K562 (cell line): ENCODE results near the gene ACAP3. TPM values are rescaled to one million over a fixed set of nuclear protein-coding genes. Genes with fewer than 3 reads are reported as not detected.

Experiments
- ATF3 ChIP-seq, 2 experiments: fragments of 450-650 bp in 1 of 2; sonication (generic) in 1 of 2; formaldehyde crosslinking in 1 of 2; IDR thresholded peaks in 1 of 2; conservative IDR thresholded peaks in 1 of 2; 2 replicates each; pipeline versions ENCODE4 v1.6.1 to v1.8.1; 2016 to 2023; ENCODE audit warnings: mild to moderate bottlenecking in 2 of 2, moderate library complexity in 2 of 2, inconsistent platforms in 1 of 2, missing genetic modification reagents in 1 of 2
- ATF7 ChIP-seq: fragments of 450-650 bp; IDR thresholded peaks from 2 replicates; pipeline ENCODE4 v1.7.1; 2014; ENCODE audit warnings: mild to moderate bottlenecking, moderate library complexity
- FOXK2 ChIP-seq, 2 experiments: fragments of 450-650 bp; IDR thresholded peaks in 1 of 2; conservative IDR thresholded peaks in 1 of 2; 2 replicates each; pipeline ENCODE4 v1.6.1; 2016; ENCODE audit warnings: low read depth in 2 of 2, mild to moderate bottlenecking in 1 of 2
- HMGXB4 ChIP-seq: sonication (generic); formaldehyde crosslinking; IDR thresholded peaks from 2 replicates; pipeline ENCODE4 v1.8.1; 2023; ENCODE audit warnings: mild to moderate bottlenecking, missing genetic modification reagents
- MNT ChIP-seq, 2 experiments: fragments of 450-650 bp; conservative IDR thresholded peaks; 2 replicates each; pipeline ENCODE4 v1.6.1; 2017; ENCODE audit warnings: mild to moderate bottlenecking in 2 of 2, moderate library complexity in 2 of 2
- TFE3 ChIP-seq: fragments of 450-650 bp; formaldehyde crosslinking; IDR thresholded peaks from 2 replicates; pipeline ENCODE4 v1.4.0; 2020; ENCODE audit warnings: mild to moderate bottlenecking, mixed read lengths
- USF1 ChIP-seq: sonication (generic); formaldehyde crosslinking; IDR thresholded peaks from 2 replicates; pipeline ENCODE4 v1.9.0; 2022; ENCODE audit warnings: mild to moderate bottlenecking, missing genetic modification reagents
- ZBTB11 ChIP-seq, 3 experiments: fragments of 200-800 bp in 1 of 3; fragments of 250-450 bp in 1 of 3; fragments of 450-650 bp in 1 of 3; sonication (Bioruptor Pico) in 1 of 3; sonication (Bioruptor generic) in 1 of 3; formaldehyde crosslinking in 1 of 3; IDR thresholded peaks; 2 replicates each; pipeline versions ENCODE4 v1.6.1 to v1.8.0; 2016 to 2022; ENCODE audit warnings: mild to moderate bottlenecking in 2 of 3, missing genetic modification characterization in 2 of 3, missing compliant biosample characterization in 1 of 3, moderate library complexity in 1 of 3
- ZHX1 ChIP-seq: fragments of 150-350 bp; conservative IDR thresholded peaks from 2 replicates; pipeline ENCODE4 v1.6.1; 2014; ENCODE audit warnings: low read length
- polyA plus RNA-seq, 8 experiments: library from polyadenylated mRNA; depleted of rRNA in 4 of 8; stranded (reverse) in 5 of 8; unstranded in 3 of 8; fragments of >200 nt; fragmentation: Nextera tagmentation in 2 of 8; fragmentation: Illumina TruSeq in 1 of 8; extraction: Ambion mirVana in 2 of 8; extraction: Trizol in 1 of 8; gene quantifications; 2 replicates each; pipeline versions ENCODE4 v1.2.1 to v1.2.3, GENCODE V29; 2011 to 2014; ENCODE audit warnings: inconsistent platforms in 1 of 8, missing spikeins in 1 of 8
- total RNA-seq, 7 experiments: library from RNA; depleted of rRNA in 6 of 7; stranded (reverse); fragments of >200 nt in 6 of 7; fragmentation: Illumina TruSeq in 2 of 7; extraction: Trizol in 2 of 7; gene quantifications; 2 replicates each; pipeline versions ENCODE4 v1.2.1 to v1.2.3, GENCODE V29; 2011 to 2021; ENCODE audit warnings: low replicate concordance in 1 of 7

ACAP3 gene
- total and polyA plus RNA-seq, 9 of the 15 experiments (the other 6 are each of a cell fraction or from before 2014, with no cell fraction given): 0.01 to 49.0 (median 12.0) TPM

- TF ChIP-seq ZBTB11 (CRISPR knock-in tag; IDR thresholded peaks at IDR 0.05) (no peak; a peak in 1 of 6 replicates), HMGXB4 (CRISPR knock-in tag) (0 out of 2 replicates have a peak, but pooled peaks have one; percentile 10), FOXK2 (conservative IDR thresholded peaks at IDR 0.05 in 1 of 2, IDR thresholded peaks at IDR 0.05 in 1 of 2; ENCODE audit: low read depth in 2 of 2) (peak in 1 of 2 experiments; percentile 66; a peak in 1 of 4 replicates), MNT (conservative IDR thresholded peaks at IDR 0.05) (peak; percentile 58 to 59), ZHX1 (no peak), ATF7 (peak; percentile 95), TFE3 (peak; percentile 86), ATF3 (IDR thresholded peaks at IDR 0.05) (peak; percentile 91), ATF3 (CRISPR knock-in tag; conservative IDR thresholded peaks at IDR 0.05) (no peak), USF1 (CRISPR knock-in tag) (peak; percentile 96)
Observed at GRCh38 chr1:1304331-1305299, 3.1 kb downstream of the ACAP3 start (continued).
